GM12891 (cell line): ENCODE results near the gene RNF20.

ENCODE experiments used
- PAX5 ChIP-seq: IDR thresholded peaks from 2 replicates; pipeline ENCODE4 v1.6.1; 2011; ENCODE audit warnings: low read length, moderate library complexity, mild to moderate bottlenecking; ENCODE audit not compliant: insufficient read depth, severe bottlenecking
- POLR2A ChIP-seq: IDR thresholded peaks from 2 replicates; pipeline ENCODE4 v1.6.1; 2011; ENCODE audit warnings: low read depth, low read length, control low read depth
- POLR2AphosphoS5 ChIP-seq: IDR thresholded peaks from 2 replicates; pipeline ENCODE4 v1.6.1; 2011; ENCODE audit warnings: low read depth, low read length, control low read depth
- SPI1 ChIP-seq: IDR thresholded peaks from 2 replicates; pipeline ENCODE4 v1.6.1; 2011; ENCODE audit warnings: low read depth, low read length, control low read depth
- TAF1 ChIP-seq: IDR thresholded peaks from 2 replicates; pipeline ENCODE4 v1.6.1; 2011; ENCODE audit warnings: low read depth, low read length, control low read depth

GRCh38 chr9:101528015-101528414 is 5.6 kb upstream of the RNF20 start:
- no peak for TF ChIP-seq POLR2A
- TF ChIP-seq TAF1, result no peak
- no peak for TF ChIP-seq POLR2AphosphoS5
- TF ChIP-seq SPI1, result no peak
- no peak for TF ChIP-seq PAX5
